ENCODE measurements around the gene PCDHGC3.
A peak's percentile ranks its signal among the peaks of the same experiment; 100 is the strongest.

The PCDHGC3 gene

DNA sequence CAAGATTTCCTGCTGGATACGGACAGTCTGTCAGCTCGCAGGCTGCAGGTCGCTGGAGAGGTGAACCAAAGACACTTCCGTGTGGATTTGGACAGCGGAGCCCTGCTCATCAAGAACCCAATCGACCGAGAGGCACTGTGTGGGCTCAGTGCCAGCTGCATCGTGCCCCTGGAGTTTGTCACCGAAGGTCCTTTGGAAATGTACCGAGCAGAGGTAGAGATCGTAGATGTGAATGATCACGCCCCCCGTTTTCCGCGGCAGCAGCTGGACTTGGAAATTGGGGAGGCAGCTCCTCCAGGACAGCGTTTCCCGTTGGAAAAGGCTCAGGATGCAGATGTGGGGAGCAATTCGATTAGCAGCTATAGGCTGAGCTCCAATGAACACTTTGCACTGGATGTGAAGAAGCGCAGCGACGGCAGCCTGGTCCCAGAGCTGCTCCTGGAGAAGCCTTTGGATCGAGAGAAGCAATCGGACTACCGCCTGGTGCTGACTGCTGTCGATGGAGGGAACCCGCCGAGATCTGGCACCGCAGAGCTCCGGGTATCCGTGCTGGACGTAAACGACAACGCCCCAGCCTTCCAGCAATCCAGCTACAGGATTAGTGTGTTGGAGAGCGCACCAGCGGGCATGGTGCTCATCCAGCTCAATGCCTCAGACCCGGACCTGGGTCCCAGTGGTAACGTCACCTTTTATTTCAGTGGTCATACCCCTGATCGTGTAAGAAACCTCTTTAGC lies 9.7 kb downstream of the PCDHGC3 start:
- no peak for DNase-seq

DNA sequence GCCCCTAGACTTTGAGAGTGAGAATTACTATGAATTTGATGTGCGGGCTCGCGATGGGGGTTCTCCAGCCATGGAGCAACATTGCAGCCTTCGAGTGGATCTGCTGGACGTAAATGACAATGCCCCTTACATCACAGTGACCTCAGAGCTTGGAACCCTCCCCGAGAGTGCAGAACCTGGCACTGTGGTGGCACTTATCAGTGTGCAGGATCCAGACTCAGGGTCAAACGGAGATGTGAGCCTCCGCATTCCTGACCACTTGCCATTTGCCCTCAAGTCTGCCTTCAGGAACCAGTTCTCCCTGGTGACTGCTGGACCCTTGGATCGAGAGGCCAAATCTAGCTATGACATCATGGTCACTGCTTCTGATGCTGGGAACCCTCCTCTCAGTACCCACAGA lies 10.3 kb downstream of the PCDHGC3 start:
- no peak for DNase-seq

DNA sequence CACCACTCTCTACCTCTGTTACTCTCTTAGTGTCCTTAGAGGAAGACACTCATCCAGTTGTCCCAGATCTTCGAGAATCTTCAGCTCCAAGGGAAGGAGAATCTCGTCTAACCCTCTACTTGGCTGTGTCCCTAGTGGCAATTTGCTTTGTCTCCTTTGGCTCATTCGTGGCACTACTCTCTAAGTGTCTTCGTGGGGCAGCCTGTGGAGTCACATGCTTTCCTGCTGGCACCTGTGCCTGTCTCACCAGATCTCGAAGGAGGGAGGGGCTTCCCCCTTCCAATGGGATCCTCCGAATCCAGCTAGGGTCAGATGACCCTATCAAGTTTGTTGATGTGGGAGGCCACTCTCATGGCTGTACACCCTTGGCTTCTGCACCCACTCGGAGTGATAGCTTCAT lies 11.4 kb downstream of the PCDHGC3 start:
- DNase-seq = no peak

DNA sequence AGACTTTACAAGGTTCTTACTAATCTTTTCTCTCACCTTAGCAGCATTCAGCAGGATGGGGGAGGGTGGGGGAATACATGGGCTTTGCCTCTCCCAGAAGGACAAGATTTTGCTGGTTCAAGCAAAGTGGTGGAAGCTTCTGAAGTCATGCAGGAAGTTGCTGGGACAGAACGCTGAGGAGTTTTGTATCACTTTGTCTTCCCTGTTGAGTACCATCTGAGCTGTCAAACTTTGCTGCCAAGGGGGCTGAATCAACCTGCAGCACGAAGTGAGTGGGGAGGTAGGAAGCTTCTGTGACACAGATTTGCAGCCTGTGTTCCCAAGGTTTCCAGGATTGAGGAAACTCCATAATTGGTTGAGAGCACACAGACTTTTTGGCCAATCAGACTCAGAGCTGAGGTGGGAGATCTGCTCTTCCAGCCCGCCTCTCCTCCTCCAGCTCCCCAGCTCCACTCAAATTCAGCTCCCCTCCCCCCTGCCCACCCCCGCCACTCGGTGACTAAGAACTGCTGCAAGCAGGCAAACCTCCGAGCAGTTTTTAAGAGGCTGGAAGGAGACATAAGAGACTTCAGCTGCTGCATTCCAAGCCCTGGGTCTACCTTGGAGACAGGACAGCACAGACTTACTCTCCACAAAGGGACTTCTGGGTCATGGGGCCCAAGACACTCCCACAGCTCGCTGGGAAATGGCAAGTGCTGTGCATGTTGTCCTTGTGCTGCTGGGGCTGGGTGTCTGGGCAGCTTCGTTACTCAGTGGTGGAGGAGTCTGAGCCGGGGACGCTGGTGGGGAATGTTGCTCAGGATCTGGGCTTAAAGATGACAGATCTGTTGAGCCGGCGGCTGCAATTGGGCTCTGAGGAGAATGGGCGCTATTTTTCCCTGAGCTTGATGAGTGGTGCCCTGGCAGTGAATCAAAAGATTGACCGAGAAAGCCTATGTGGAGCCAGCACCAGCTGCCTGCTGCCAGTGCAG lies 13.1 kb downstream of the PCDHGC3 start, which contains the start of gene PCDHGC5:
Gene PCDHGC5, plus strand, starts transcription at position 491 of the 971 bp plus-strand sequence. Its CDS starts 160 bp downstream, at position 651.
- peak; percentile 7 for DNase-seq

DNA sequence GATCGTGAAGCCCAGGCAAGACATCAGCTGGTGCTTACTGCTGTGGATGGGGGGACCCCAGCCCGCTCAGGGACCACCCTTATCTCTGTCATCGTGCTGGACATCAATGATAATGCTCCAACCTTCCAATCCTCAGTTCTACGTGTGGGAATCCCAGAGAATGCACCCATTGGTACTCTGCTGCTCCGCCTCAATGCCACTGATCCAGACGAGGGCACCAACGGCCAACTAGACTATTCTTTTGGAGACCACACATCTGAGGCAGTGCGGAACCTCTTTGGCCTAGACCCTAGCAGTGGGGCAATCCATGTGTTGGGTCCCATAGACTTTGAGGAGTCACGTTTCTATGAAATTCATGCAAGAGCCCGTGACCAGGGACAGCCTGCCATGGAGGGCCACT lies 14.1 kb downstream of the PCDHGC3 start:
- DNase-seq = no peak

DNA sequence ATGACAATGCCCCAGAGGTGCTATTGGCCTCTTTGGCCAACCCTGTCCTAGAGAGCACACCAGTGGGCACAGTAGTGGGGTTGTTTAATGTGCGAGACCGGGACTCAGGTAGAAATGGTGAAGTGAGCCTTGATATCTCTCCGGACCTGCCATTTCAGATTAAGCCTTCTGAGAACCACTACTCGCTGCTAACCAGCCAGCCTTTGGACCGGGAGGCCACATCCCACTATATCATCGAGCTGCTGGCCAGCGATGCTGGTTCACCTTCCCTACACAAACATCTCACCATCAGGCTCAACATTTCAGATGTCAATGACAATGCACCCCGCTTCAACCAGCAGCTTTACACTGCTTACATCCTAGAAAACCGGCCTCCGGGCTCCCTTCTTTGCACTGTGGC lies 14.5 kb downstream of the PCDHGC3 start:
- no peak for DNase-seq

DNA sequence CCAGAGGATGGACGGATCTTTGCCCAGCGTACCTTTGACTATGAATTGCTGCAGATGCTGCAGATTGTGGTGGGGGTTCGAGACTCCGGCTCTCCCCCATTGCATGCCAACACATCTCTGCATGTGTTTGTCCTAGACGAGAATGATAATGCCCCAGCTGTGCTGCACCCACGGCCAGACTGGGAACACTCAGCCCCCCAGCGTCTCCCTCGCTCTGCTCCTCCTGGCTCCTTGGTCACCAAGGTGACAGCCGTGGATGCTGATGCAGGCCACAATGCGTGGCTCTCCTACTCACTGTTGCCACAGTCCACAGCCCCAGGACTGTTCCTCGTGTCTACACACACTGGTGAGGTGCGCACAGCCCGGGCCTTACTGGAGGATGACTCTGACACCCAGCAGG lies 15.0 kb downstream of the PCDHGC3 start:
- DNase-seq = no peak

DNA sequence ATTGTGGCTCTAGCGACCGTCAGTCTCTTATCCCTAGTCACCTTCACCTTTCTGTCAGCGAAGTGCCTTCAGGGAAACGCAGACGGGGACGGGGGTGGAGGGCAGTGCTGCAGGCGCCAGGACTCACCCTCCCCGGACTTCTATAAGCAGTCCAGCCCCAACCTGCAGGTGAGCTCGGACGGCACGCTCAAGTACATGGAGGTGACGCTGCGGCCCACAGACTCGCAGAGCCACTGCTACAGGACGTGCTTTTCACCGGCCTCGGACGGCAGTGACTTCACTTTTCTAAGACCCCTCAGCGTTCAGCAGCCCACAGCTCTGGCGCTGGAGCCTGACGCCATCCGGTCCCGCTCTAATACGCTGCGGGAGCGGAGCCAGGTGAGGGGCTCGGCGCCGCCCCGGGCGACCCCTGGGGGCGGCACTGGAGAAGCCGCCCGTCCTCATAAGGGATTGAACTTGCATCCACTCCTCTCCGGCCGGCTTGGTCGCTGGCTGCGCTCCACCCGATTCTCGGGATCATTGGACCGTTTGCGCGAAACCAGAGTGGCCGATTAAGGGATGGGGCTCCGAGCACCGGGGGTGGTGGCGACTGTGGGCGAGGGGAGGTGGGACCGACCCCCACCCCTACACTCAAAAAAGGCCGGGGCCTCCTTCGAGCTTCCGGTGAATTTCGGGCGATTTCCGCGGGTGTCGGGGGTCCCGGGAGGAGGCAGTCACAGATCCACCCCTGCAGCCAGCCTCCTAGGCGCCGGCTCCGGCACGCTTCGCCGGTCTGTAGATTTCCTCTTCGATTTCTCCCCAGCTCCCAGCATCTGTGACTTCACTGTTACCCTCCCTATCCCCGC lies 15.8 kb downstream of the PCDHGC3 start:
- DNase-seq = no peak

DNA sequence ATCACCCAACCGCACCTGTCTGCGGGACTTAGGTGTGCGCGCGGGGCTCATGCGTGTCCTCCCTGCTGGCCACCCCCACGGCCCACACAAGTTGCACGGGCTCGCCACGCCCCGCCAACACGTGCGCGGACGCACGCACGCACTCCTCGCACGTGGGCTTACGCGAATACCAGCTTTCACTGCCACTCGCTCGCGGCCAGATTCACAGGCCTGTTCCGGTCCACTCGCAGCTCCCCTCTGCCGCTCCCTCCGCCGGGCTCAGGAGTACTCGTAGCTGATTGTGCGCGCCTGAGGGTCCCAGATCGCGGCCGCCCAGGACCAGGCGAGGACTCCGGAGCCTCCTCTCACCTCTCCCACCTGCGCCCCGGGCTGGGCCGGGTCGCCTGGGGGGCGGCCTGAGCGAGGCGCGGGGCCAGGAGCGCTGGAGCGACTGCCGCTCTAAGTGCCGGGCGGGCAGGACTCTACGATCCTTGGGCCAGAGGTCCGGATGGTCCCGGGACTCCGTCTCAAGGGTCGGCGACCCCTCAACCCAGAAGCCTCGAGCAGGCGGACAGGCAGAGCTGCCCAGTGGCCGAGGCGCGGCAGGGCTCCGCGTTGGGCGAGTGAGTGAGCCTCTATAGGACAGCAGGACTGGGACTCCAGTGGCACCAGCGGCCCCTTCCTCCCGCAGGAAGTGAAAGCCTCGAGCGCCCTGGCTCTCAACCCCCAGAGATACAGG lies 16.6 kb downstream of the PCDHGC3 start:
- no peak for DNase-seq

DNA sequence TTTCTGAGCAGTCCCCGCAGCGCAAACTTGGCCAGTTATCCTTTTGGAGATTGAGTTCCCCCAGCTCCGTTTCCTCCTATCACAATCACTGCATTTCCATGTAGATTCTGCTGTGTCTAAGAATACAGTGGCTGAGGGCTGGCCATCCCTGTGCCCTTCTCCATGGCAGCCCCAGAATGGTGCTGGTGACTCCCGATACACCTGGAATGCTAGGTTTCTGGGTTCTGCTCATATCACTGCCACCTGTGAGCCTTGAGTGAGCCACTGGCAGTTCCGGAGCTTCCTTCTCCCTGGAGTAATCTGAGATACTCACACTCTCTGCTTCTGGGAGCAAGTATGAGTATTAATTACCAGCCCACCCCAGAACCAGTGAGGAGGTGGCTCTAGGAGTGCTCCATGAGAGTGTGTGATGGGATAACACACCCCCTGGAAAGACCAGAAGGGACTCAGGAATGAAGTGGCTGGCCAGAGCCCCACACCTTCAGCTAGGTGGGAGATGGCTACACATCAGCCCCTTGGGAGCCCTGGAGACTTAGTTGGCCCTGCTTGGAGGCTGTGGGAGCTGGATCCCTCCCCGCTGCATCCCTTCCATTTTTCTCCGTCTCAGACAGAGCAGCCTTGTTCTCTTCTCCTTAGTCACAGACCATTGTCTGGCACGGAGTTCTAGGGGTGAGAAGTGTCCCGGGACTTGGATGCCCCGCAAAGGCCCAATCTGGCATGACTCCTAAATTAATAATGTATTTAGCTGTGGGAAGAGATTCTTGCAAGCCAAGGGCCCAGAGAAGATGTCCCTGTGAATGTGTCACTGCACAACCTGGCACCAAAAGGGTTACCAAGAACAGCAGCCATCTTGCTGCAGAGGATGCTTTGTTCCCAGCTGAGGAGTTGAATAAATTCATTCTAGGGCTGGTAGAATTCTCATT lies 18.0 kb downstream of the PCDHGC3 start:
- no peak for DNase-seq

DNA sequence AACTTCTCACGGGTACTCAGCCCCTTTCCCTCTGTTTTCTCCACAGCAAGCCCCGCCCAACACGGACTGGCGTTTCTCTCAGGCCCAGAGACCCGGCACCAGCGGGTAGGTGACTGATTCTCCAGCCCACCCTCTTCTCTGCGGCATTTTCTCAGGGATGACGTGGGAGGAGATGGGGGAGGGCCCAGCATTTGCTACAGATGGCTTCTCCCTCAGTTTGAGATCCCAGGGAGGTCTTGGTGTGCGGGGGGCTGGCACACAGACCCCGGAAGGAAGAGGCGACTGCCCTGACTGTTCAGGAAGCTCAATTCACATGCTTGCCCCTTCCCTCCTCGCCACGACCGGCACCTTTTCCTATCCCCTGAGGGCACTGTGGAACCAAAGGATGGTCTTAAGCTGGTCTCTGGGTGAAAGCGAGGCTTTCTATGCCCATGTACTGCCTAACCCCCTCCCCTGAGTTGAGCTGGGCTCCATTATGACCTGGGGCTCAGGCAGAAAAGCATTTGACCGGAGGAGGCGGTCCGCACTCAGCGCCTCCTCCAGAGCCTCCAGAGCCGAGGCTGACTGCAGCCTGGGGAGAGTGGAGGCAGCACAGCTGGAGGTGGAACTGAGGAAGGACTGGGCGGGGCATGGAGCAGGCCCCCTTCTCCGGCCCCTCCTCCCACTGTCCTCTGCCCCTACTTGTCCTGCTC lies 19.1 kb downstream of the PCDHGC3 start:
- DNase-seq = no peak

DNA sequence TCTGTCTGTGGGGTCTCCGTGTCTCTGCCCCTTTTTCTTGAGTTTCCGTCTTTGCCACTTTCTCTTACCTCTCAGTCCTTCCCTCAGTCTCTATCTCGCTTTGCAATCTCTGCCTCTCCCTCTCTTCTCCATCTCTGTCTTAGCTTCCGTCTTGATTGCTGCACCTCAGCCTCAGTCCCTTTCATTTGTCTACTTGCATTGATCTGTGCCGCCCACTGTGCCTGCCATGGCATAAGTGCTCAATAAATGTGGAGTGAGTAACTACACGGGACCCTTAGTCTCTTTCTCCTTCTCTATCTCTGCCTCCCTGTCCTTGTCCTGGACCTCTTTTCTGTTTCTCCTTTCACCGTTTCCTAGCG lies 19.7 kb downstream of the PCDHGC3 start:
- DNase-seq = no peak

DNA sequence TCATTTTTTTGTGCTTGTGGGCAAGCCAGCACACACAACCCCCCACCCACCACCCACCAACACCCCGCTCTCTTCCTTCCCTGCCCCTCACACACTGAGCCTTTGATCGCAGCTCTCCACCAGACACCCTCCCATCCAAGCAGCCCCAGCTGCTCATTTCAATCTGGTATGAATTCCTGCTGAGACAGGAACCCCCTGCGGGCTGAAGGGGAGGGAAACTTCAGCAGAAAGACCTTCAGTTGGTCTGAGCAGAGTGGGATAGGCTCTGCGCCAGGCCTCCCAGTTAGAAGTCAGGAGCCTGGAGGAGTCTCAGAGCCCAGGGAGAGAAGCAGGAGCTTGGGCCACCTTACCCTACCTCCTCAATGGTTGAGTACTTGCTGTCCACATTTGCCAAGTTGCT lies 20.3 kb downstream of the PCDHGC3 start:
- no peak for DNase-seq

DNA sequence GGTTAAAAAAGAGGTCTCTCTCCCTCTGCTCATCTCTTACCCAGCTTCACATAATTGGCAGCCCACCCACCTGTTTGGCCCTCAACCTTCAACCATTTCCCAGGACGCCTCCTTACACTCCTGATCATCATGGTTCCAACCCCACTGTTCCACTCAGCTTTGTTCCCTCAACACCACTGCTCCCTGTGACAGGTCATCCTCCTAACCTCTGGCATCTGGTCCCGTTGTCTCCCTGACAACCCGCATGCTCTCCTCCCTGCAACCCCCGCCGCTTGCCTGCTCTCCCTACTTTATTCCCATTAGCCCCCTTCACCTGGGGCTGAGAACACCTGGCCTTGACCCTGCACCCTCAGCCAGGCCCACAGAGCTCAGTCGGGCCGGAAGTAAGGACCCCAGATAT lies 26.0 kb downstream of the PCDHGC3 start:
- no peak for DNase-seq

DNA sequence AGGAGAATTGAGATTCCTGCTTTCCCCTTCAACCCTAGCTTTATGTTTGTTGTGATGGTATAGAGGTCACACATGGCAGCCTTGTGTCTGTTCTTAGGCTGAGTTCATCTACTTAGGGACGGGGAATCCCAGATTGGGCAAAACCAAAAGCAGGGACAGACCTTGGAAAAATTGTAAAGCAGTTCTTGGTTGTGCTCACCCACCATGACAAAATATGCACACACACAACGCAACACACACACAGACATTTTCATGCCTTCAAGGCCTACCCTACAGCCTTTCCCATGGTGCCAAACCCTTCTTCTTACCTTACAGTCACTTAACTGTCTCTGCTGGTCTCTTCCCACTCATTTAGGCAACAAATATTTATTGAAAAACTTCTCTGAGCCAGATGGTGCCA lies 27.9 kb downstream of the PCDHGC3 start:
- no peak for DNase-seq

DNA sequence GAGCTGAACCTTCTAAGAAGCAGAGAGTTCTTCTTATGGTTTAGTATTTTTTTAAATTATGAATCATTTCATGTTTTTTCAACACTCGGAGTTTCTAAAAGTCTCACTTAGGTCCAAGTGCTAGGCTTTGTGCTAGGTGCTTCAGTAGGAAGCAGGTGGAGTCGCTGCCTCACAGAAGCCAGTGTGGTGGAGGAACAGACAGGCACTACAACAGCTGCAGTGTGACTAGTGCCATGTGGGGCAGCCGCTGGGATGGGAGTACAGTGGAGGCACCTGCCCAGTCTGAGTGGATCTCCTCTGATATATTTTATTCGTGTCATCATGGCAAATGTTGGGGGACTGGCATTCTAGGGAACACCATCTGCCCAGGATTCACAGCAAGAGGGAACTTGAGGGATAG lies 28.4 kb downstream of the PCDHGC3 start:
- DNase-seq = no peak

DNA sequence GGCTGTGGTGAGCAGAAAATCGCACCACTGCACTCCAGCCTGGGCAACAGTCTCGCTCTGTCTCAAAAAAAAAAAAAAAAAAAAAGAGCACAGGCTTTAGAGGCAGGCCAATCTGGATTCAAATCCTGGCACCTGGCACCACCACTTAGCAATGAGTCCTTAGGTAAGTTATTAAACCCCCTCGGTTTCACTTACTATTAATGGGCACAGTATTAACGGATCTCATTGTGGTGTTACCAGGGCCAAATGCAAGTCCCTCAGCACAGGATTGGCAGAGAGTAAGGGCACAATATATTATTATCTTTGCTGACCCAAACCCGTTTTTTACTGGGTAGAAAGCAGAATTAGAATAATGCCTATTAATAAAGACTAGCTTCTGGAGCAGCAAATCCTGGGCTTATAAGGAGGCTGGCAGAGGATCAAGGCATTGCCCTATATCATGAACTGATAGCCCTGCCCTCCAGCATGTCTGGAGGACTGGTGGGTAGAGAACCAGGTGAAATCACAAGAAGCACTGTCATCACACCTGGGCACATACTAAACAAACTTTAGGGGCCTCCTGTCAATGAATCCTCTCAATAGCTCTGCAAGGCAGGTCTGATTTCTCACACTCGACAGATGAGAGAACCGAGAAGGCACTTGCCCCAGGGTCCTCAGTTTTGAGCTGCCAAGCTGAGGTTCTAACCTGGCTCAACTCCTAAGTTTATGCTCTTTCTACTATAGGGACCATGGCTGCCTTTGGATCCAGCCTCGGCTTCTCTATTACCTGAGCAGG lies 30.8 kb downstream of the PCDHGC3 start:
- DNase-seq = no peak

DNA sequence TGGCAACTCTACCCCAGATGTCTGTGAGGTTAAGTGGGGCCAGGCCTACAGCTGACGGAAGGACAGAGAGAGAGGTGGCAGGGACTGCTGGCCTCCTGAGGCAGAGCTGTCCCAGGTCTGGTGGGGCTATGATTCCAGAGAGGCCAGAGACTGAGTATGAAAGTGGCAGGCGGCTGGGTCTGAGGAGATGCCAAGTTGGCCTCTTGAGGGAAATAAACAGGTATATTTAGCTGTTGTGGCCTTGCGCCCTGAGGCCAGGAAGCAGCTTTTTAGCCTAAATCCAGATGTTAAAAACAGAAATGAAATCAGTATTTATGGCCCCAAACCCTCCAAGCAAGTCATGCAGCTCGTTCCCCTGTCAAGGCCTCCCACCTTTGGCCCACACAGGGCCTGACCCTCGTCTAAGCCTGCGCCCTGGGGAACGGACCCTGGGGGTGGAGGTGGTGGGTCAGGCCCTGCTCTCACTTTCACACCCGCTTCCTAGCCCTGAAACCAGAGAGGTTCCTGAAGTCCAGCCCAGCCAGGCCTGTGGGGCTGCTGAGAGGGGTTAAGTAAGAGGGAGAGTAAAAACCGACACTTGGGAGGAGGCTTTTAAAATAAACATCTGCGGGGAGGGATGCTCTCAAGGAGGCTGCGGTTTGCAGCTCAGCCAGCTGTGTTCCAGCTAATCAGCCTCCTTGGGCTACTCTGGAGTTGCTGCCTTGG lies 31.8 kb downstream of the PCDHGC3 start:
- no peak for DNase-seq

DNA sequence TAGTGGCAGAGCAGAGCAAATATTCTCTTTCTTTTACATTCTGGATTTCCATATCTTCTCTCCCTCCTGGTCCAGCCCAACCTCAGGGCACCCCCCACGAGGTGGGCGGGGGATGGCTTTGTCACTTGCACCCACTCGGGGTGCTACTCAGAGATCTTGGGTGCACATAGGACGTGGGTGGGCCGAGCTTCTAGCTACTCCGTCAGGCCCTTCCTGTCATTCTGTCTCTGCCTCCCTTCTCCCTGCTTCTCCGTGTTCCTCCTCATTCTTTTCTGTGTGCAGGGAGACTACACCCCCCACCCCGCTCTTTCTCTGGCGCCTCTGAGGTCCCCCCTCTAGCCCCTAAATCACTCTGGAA lies 32.7 kb downstream of the PCDHGC3 start:
- DNase-seq = no peak
